Mesendoderm (in vitro differentiated cells): ENCODE measurements around the gene CACFD1.

Experiments used
- DNase-seq: peaks from one replicate; pipeline ENCODE4 v3.0.0; 2013
- H2AK5ac ChIP-seq: 2 replicates; pipeline ENCODE4 v1.6.1; 2013; ENCODE audit warnings: low read length, inconsistent platforms
- H2BK120ac ChIP-seq: 2 replicates; pipeline ENCODE4 v1.6.1; 2013; ENCODE audit warnings: low read depth, mild to moderate bottlenecking, low read length, moderate library complexity, mixed read lengths
- H2BK15ac ChIP-seq: replicated peaks from 2 replicates; pipeline ENCODE4 v1.6.1; 2013; ENCODE audit warnings: low read depth, mild to moderate bottlenecking, moderate library complexity
- H2BK5ac ChIP-seq: 2 replicates; pipeline ENCODE4 v1.6.1; 2013; ENCODE audit warnings: low read length, inconsistent platforms
- H3K18ac ChIP-seq: 2 replicates; pipeline ENCODE4 v1.6.1; 2013; ENCODE audit warnings: mild to moderate bottlenecking, low read length, mixed read lengths
- H3K23ac ChIP-seq: one replicate; pipeline ENCODE4 v1.6.1; 2013; ENCODE audit warnings: low read length
- H3K27ac ChIP-seq: 2 replicates; pipeline ENCODE4 v1.5.1; 2013; ENCODE audit warnings: low read depth, mild to moderate bottlenecking, inconsistent platforms, low read length, moderate library complexity
- H3K27me3 ChIP-seq: 2 replicates; pipeline ENCODE4 v1.6.1; 2013; ENCODE audit warnings: low read length, control low read depth, mild to moderate bottlenecking, inconsistent platforms; ENCODE audit not compliant: insufficient read depth, poor library complexity
- H3K36me3 ChIP-seq: 2 replicates; pipeline ENCODE4 v1.6.1; 2013; ENCODE audit warnings: low read length, inconsistent platforms; ENCODE audit not compliant: control insufficient read depth, insufficient read depth
- H3K4ac ChIP-seq: one replicate; pipeline ENCODE4 v1.6.1; 2013; ENCODE audit warnings: low read depth, mild to moderate bottlenecking, low read length, moderate library complexity
- H3K4me1 ChIP-seq: 2 replicates; pipeline ENCODE4 v1.6.1; 2013; ENCODE audit warnings: low read depth, low read length, inconsistent platforms; ENCODE audit not compliant: control insufficient read depth
- H3K4me2 ChIP-seq: 2 replicates; pipeline ENCODE4 v1.6.1; 2013; ENCODE audit warnings: low read length
- H3K4me3 ChIP-seq: 2 replicates; pipeline ENCODE4 v1.5.1; 2013; ENCODE audit warnings: mild to moderate bottlenecking, low read length
- H3K56ac ChIP-seq: one replicate; pipeline ENCODE4 v1.6.1; 2013; ENCODE audit warnings: low read length
- H3K79me1 ChIP-seq: 2 replicates; pipeline ENCODE4 v1.6.1; 2013; ENCODE audit warnings: low read length, inconsistent platforms
- H3K79me2 ChIP-seq: 2 replicates; pipeline ENCODE4 v1.6.1; 2013; ENCODE audit warnings: mild to moderate bottlenecking, low read length; ENCODE audit not compliant: control insufficient read depth, insufficient read depth
- H3K9ac ChIP-seq: 2 replicates; pipeline ENCODE4 v1.6.1; 2013; ENCODE audit warnings: low read length, inconsistent platforms
- H4K5ac ChIP-seq: one replicate; pipeline ENCODE4 v1.6.1; 2013; ENCODE audit warnings: low read length
- H4K8ac ChIP-seq: one replicate; pipeline ENCODE4 v1.6.1; 2013; ENCODE audit warnings: low read depth, mild to moderate bottlenecking, control low read depth, low read length, moderate library complexity
- WGBS: extraction: QIAGEN DNeasy Blood & Tissue Kit; methylation state at CpG from one replicate; pipeline ENCODE4 v1.1.7; 2013; ENCODE audit warnings: low lambda C conversion rate, missing lambda C conversion rate; ENCODE audit not compliant: insufficient coverage; ENCODE audit errors: extremely low coverage; 5-methylcytosine and 5-hydroxymethylcytosine counted together

Gene CACFD1

GRCh38 chr9:133452562-133452961 lies 7.2 kb upstream of the CACFD1 start:
- Histone ChIP-seq H3K27me3 (no peaks in the 10 kb centered on the region), H3K4me3 (no peak overlapping the region), H4K5ac (no peak overlapping the region), H3K56ac (no peak overlapping the region), H3K79me1 (no peaks in the 10 kb centered on the region), H2BK15ac (no peak overlapping the region), H3K9ac (no peak overlapping the region), H3K23ac (no peak overlapping the region), H2BK120ac (no peak overlapping the region), H2AK5ac (no peak overlapping the region), H4K8ac (no peak overlapping the region), H3K4me1 (no peaks in the 10 kb centered on the region), H3K4me2 (no peak overlapping the region), H2BK5ac (no peak overlapping the region), H3K27ac (no peak overlapping the region), H3K18ac (no peak overlapping the region), H3K36me3 (no peaks in the 10 kb centered on the region), H3K4ac (no peak overlapping the region), H3K79me2 (no peaks in the 10 kb centered on the region)
- WGBS, result no CpG with 5 or more reads among the region's 7 CpGs
- DNase-seq, result no peak

- Histone ChIP-seq H4K5ac (no peak overlapping the region), H3K4me1 (no peaks in the 10 kb centered on the region), H3K23ac (no peak overlapping the region), H3K79me2 (no peaks in the 10 kb centered on the region), H3K36me3 (no peaks in the 10 kb centered on the region), H3K27me3 (no peaks in the 10 kb centered on the region), H2BK15ac (no peak overlapping the region), H3K18ac (no peak overlapping the region), H3K4me3 (no peak overlapping the region), H3K79me1 (no peaks in the 10 kb centered on the region), H4K8ac (no peak overlapping the region), H3K4me2 (no peak overlapping the region), H3K9ac (no peak overlapping the region), H3K27ac (no peak overlapping the region), H2BK5ac (no peak overlapping the region), H3K56ac (no peak overlapping the region), H3K4ac (no peak overlapping the region), H2AK5ac (no peak overlapping the region), H2BK120ac (no peak overlapping the region)
- no CpG with 5 or more reads among the region's 11 CpGs for WGBS
- no peak for DNase-seq
These were observed 6.1 kb upstream of the CACFD1 start for GRCh38 chr9:133453651-133454050.

GRCh38 chr9:133454325-133454724 lies 5.5 kb upstream of the CACFD1 start:
- no peak overlapping the region for H3K4me3 ChIP-seq
- no peak overlapping the region for H3K4me2 ChIP-seq
- no CpG with 5 or more reads among the region's 19 CpGs for WGBS
- H4K5ac ChIP-seq, result no peak overlapping the region
- H3K4ac ChIP-seq, result no peak overlapping the region
- H3K79me2 ChIP-seq, result no peaks in the 10 kb centered on the region
- H3K9ac ChIP-seq, result no peak overlapping the region
- H3K4me1 ChIP-seq, result no peaks in the 10 kb centered on the region
- H3K36me3 ChIP-seq, result no peaks in the 10 kb centered on the region
- no peak overlapping the region for H2BK15ac ChIP-seq
- H4K8ac ChIP-seq, result no peak overlapping the region
- H2AK5ac ChIP-seq, result no peak overlapping the region
- no peak overlapping the region for H3K23ac ChIP-seq
- no peak overlapping the region for H2BK120ac ChIP-seq
- H3K18ac ChIP-seq, result no peak overlapping the region
- no peaks in the 10 kb centered on the region for H3K27me3 ChIP-seq
- H3K56ac ChIP-seq, result no peak overlapping the region
- DNase-seq, result no peak
- no peaks in the 10 kb centered on the region for H3K79me1 ChIP-seq
- H3K27ac ChIP-seq, result no peak overlapping the region
- H2BK5ac ChIP-seq, result no peak overlapping the region

- H3K79me2 ChIP-seq, result no peaks in the 10 kb centered on the region
- no peak overlapping the region for H4K8ac ChIP-seq
- H3K56ac ChIP-seq, result no peak overlapping the region
- no peak overlapping the region for H3K4ac ChIP-seq
- H3K18ac ChIP-seq, result no peak overlapping the region
- no peak overlapping the region for H3K4me3 ChIP-seq
- no peak overlapping the region for H3K23ac ChIP-seq
- no peak overlapping the region for H3K27ac ChIP-seq
- no peak overlapping the region for H3K4me2 ChIP-seq
- no peak overlapping the region for H2AK5ac ChIP-seq
- H2BK5ac ChIP-seq, result no peak overlapping the region
- no peaks in the 10 kb centered on the region for H3K36me3 ChIP-seq
- H3K27me3 ChIP-seq, result no peaks in the 10 kb centered on the region
- no peaks in the 10 kb centered on the region for H3K4me1 ChIP-seq
- H3K79me1 ChIP-seq, result no peaks in the 10 kb centered on the region
- H3K9ac ChIP-seq, result no peak overlapping the region
- H4K5ac ChIP-seq, result no peak overlapping the region
- no CpG with 5 or more reads among the region's 20 CpGs for WGBS
- H2BK120ac ChIP-seq, result no peak overlapping the region
- no peak overlapping the region for H2BK15ac ChIP-seq
- no peak for DNase-seq
These were observed 4.7 kb upstream of the CACFD1 start for GRCh38 chr9:133454943-133455673.

GRCh38 chr9:133455936-133456335 lies 3.8 kb upstream of the CACFD1 start:
- H3K4ac ChIP-seq, result no peak overlapping the region
- H4K5ac ChIP-seq, result no peak overlapping the region
- H2BK5ac ChIP-seq, result no peak overlapping the region
- no peak overlapping the region for H4K8ac ChIP-seq
- H3K23ac ChIP-seq, result no peak overlapping the region
- no peak overlapping the region for H3K9ac ChIP-seq
- peaks cover 3% of the 10 kb centered on the region for H3K4me1 ChIP-seq
- H3K18ac ChIP-seq, result no peak overlapping the region
- peaks cover under 1% of the 10 kb centered on the region for H3K79me1 ChIP-seq
- H3K4me2 ChIP-seq, result no peak overlapping the region
- WGBS, result no CpG with 5 or more reads among the region's 11 CpGs
- H3K27me3 ChIP-seq, result no peaks in the 10 kb centered on the region
- H2AK5ac ChIP-seq, result no peak overlapping the region
- no peak overlapping the region for H3K56ac ChIP-seq
- no peak overlapping the region for H3K4me3 ChIP-seq
- H3K27ac ChIP-seq, result no peak overlapping the region
- H3K36me3 ChIP-seq, result no peaks in the 10 kb centered on the region
- no peak overlapping the region for H2BK120ac ChIP-seq
- no peak for DNase-seq
- H3K79me2 ChIP-seq, result no peaks in the 10 kb centered on the region
- H2BK15ac ChIP-seq, result no peak overlapping the region

- DNase-seq, result no peak
- Histone ChIP-seq H3K23ac (no peak overlapping the region), H3K27ac (no peak overlapping the region), H3K36me3 (no peaks in the 10 kb centered on the region), H2AK5ac (no peak overlapping the region), H3K4ac (no peak overlapping the region), H4K8ac (no peak overlapping the region), H4K5ac (no peak overlapping the region), H3K4me3 (no peak overlapping the region), H3K18ac (no peak overlapping the region), H3K9ac (no peak overlapping the region), H2BK15ac (no peak overlapping the region), H3K56ac (no peak overlapping the region), H2BK5ac (no peak overlapping the region), H3K79me2 (no peaks in the 10 kb centered on the region), H3K79me1 (peaks cover 3% of the 10 kb centered on the region), H3K4me1 (peaks cover 4% of the 10 kb centered on the region), H2BK120ac (no peak overlapping the region), H3K27me3 (no peaks in the 10 kb centered on the region), H3K4me2 (no peak overlapping the region)
- no CpG with 5 or more reads among the region's 9 CpGs for WGBS
These were observed 3.4 kb upstream of the CACFD1 start for GRCh38 chr9:133456409-133456808.
